ENCODE measurements around the gene MROH2A.
A peak's percentile ranks its signal among the peaks of the same experiment; 100 is the strongest.

MROH2A gene

DNA sequence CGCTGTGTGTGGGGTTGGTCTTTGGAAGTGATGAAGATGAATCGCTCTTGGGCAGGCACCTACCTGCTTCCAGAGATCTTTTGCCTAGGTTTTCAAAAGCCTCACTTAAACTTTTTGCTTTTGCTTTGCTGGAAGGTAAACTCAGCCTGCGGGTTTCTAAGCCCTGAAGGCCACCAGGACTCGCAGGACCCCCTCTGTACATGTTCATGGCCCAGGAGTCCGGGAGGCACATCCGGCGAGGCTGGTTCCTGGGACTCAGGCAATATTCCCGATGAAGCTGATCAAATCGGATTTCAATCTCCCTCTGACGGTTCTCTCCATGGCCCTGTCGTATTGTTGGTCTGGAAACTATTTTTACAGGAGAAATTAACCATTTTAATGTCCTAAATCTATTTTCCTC is 63.1 kb downstream of the MROH2A start:
- no peak for TF ChIP-seq EZH2phosphoT487 (IDR thresholded peaks at IDR 0.05; ENCODE audit: low read depth)
- TF ChIP-seq, protein P1, sequence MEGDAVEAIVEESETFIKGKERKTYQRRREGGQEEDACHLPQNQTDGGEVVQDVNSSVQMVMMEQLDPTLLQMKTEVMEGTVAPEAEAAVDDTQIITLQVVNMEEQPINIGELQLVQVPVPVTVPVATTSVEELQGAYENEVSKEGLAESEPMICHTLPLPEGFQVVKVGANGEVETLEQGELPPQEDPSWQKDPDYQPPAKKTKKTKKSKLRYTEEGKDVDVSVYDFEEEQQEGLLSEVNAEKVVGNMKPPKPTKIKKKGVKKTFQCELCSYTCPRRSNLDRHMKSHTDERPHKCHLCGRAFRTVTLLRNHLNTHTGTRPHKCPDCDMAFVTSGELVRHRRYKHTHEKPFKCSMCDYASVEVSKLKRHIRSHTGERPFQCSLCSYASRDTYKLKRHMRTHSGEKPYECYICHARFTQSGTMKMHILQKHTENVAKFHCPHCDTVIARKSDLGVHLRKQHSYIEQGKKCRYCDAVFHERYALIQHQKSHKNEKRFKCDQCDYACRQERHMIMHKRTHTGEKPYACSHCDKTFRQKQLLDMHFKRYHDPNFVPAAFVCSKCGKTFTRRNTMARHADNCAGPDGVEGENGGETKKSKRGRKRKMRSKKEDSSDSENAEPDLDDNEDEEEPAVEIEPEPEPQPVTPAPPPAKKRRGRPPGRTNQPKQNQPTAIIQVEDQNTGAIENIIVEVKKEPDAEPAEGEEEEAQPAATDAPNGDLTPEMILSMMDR (IDR thresholded peaks at IDR 0.05; ENCODE audit: low read depth, low read length): no peak
- no peaks in the 10 kb centered on the region for H3K9me3 ChIP-seq (ENCODE audit: insufficient read depth, low read length)
- H3K4me3 ChIP-seq (ENCODE audit: low read length): no peak overlapping the region
- H3K9ac ChIP-seq (ENCODE audit: low read length): no peak overlapping the region
- H3K4me2 ChIP-seq (ENCODE audit: low read length): no peak overlapping the region
- H3K27ac ChIP-seq (ENCODE audit: low read length): no peak overlapping the region
- H3K4me1 ChIP-seq (ENCODE audit: low read length): peaks cover 4% of the 10 kb centered on the region
- H4K20me1 ChIP-seq (ENCODE audit: insufficient read depth, low read length): peaks cover 41% of the 10 kb centered on the region
- H3K36me3 ChIP-seq (replicated peaks; ENCODE audit: low read depth, low read length): peaks cover 85% of the 10 kb centered on the region
- no peak overlapping the region for H2AFZ ChIP-seq (ENCODE audit: low read depth, low read length)
- no peaks in the 10 kb centered on the region for H3K27me3 ChIP-seq (ENCODE audit: low read depth, low read length)
- H3K79me2 ChIP-seq (ENCODE audit: low read length): peaks cover 78% of the 10 kb centered on the region

DNA sequence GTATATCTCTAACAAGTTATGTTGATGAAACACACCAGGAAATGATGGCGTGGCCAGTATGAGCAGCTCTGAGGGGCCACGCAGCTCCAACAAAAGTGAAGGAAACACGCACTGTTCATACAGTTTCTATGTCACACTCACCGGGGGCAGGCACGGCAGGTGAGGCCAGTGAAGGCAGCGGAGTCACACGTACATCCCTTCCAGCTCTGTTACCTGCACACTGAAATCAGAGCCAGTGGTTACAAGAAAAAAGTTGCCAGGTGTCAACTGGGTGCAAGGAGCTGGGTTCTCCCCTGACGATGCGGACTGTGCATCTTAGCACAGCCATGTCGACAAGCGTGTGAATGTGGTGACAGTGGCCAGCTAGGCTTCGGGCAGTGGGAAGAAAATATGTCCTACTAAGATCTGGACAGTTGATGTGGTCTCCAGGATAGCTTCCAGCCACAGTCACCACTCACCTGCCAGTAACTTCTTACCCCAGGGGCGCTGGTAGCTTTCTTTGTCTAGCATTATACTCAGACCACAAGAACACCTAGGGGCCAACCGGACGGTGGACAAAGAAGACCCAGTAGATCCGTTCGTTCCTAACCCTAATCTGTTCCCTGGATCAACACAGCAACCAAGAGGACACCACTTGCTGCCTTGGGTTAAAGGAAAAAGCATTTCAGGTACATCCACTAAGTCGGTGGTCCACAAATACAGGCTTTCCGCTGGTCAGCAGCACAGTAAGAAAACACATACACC is 66.1 kb downstream of the MROH2A start:
- peaks cover 84% of the 10 kb centered on the region for H3K36me3 ChIP-seq (replicated peaks; ENCODE audit: low read depth, low read length)
- peaks cover 78% of the 10 kb centered on the region for H3K79me2 ChIP-seq (ENCODE audit: low read length)
- peaks cover 26% of the 10 kb centered on the region for H4K20me1 ChIP-seq (ENCODE audit: insufficient read depth, low read length)

DNA sequence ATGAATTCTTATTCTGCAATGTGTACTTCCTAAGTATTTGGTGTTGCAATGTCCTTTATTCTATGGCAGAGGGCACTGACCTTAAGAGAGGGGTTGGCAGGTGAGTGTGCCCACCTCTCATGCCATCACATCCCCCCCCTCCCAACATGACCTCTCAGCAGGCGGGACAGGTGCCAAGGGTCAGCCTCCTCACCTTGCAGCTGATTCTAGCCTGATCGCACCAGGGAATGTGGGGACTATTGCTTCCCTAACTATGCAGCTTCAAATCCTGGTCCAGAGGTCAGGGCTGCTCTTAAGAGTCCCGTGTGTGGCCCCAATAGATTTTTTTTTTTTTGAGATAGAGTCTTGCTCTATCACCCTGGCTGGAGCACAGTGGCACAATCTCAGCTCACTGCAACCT is 66.7 kb downstream of the MROH2A start:
- H3K36me3 ChIP-seq (replicated peaks; ENCODE audit: low read depth, low read length): peaks cover 85% of the 10 kb centered on the region
- H3K9me3 ChIP-seq (ENCODE audit: insufficient read depth, low read length): no peaks in the 10 kb centered on the region
- H3K27me3 ChIP-seq (ENCODE audit: low read depth, low read length): no peaks in the 10 kb centered on the region
- H3K79me2 ChIP-seq (ENCODE audit: low read length): peaks cover 78% of the 10 kb centered on the region
- H3K4me2 ChIP-seq (ENCODE audit: low read length): no peak overlapping the region
- H3K9ac ChIP-seq (ENCODE audit: low read length): no peak overlapping the region
- peaks cover 11% of the 10 kb centered on the region for H3K4me1 ChIP-seq (ENCODE audit: low read length)
- no peak overlapping the region for H2AFZ ChIP-seq (ENCODE audit: low read depth, low read length)
- peaks cover 25% of the 10 kb centered on the region for H4K20me1 ChIP-seq (ENCODE audit: insufficient read depth, low read length)
- no peak overlapping the region for H3K4me3 ChIP-seq (ENCODE audit: low read length)
- no peak overlapping the region for H3K27ac ChIP-seq (ENCODE audit: low read length)
- TF ChIP-seq, protein P1 (IDR thresholded peaks at IDR 0.05; ENCODE audit: low read depth, low read length): no peak
- no peak for TF ChIP-seq EZH2phosphoT487 (IDR thresholded peaks at IDR 0.05; ENCODE audit: low read depth)

More for the DNA sequence above, 66.1 kb downstream of the MROH2A start:
- Histone ChIP-seq H3K4me1 (ENCODE audit: low read length) (peaks cover 11% of the 10 kb centered on the region), H2AFZ (ENCODE audit: low read depth, low read length) (no peak overlapping the region), H3K27ac (ENCODE audit: low read length) (no peak overlapping the region), H3K4me3 (ENCODE audit: low read length) (no peak overlapping the region), H3K27me3 (ENCODE audit: low read depth, low read length) (no peaks in the 10 kb centered on the region), H3K9ac (ENCODE audit: low read length) (no peak overlapping the region), H3K9me3 (ENCODE audit: insufficient read depth, low read length) (no peaks in the 10 kb centered on the region), H3K4me2 (ENCODE audit: low read length) (no peak overlapping the region)
- no peak for TF ChIP-seq EZH2phosphoT487 (IDR thresholded peaks at IDR 0.05; ENCODE audit: low read depth)
- TF ChIP-seq, protein P1 (IDR thresholded peaks at IDR 0.05; ENCODE audit: low read depth, low read length): no peak

DNA sequence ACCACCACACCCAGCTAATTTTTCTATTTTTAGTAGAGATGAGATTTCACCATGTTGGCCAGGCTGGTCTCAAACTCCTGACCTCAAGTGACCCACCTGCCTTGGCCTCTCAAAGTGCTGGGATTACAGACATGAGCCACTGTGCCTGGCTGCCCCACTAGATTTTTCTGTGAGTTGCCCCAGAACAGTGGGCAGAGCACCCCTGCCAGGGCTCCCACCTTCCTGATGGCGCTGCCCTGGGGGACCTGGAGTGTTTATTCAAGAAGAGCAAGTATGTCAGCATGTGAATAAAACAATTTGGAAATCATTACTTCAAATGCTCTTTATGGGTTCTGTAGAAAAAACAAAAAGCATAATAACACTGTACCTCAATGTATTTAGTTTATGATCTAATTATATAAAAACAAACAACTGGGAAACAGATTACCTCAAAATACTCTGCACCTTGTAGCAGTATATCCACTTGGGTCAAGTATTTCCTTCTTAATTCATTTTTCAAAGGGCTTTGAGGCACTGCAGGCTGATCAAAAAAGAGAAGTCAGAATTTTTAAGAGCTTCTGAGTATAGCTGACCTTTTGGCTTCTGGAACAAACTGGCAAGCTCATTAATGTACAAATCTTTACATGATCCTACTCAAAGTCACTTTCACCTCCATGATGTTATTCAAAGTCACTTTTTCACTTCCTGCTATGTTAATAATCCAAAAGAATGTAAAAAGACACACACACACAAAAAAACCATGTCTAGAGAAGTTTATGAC is 67.4 kb downstream of the MROH2A start:
- TF ChIP-seq, protein P1 (IDR thresholded peaks at IDR 0.05; ENCODE audit: low read depth, low read length): no peak
- TF ChIP-seq EZH2phosphoT487 (IDR thresholded peaks at IDR 0.05; ENCODE audit: low read depth): no peak
- Histone ChIP-seq H3K4me1 (ENCODE audit: low read length) (peaks cover 11% of the 10 kb centered on the region), H4K20me1 (ENCODE audit: insufficient read depth, low read length) (peaks cover 25% of the 10 kb centered on the region; the same call in 1 of the 2 replicates), H3K79me2 (ENCODE audit: low read length) (peaks cover 78% of the 10 kb centered on the region), H3K36me3 (replicated peaks; ENCODE audit: low read depth, low read length) (peaks cover 86% of the 10 kb centered on the region), H3K9ac (ENCODE audit: low read length) (no peak overlapping the region), H3K27ac (ENCODE audit: low read length) (peak overlapping the region; percentile 21; the same call in 1 of the 2 replicates), H2AFZ (ENCODE audit: low read depth, low read length) (no peak overlapping the region), H3K27me3 (ENCODE audit: low read depth, low read length) (no peaks in the 10 kb centered on the region), H3K4me2 (ENCODE audit: low read length) (no peak overlapping the region), H3K4me3 (ENCODE audit: low read length) (no peak overlapping the region), H3K9me3 (ENCODE audit: insufficient read depth, low read length) (no peaks in the 10 kb centered on the region)
